ENCODE measurements around the gene CHI3L1. TPM values are rescaled to one million over a fixed set of nuclear protein-coding genes. Genes with fewer than 3 reads are reported as not detected.

Gene CHI3L1
- total RNA-seq, 1 experiment from 2014 or later = not detected

- Histone ChIP-seq H3K9me3 (ENCODE audit: low read depth, low read length, poor library complexity, severe bottlenecking) (no peaks in the 10 kb centered on the region), H3K27me3 (replicated peaks; ENCODE audit: insufficient read depth, low read depth, low read length, poor library complexity) (no peaks in the 10 kb centered on the region), H3K36me3 (ENCODE audit: insufficient read depth, low read length, poor library complexity, severe bottlenecking) (no peaks in the 10 kb centered on the region), H3K4me1 (ENCODE audit: insufficient read depth, low read length, poor library complexity, severe bottlenecking) (peaks cover 6% of the 10 kb centered on the region), H3K4me3 (ENCODE audit: low read depth, low read length, poor library complexity, severe bottlenecking) (no peak overlapping the region), H3K27ac (ENCODE audit: low read depth, low read length, poor library complexity, severe bottlenecking) (no peak overlapping the region)
- no peak for TF ChIP-seq CTCF (conservative IDR thresholded peaks at IDR 0.05; ENCODE audit: low read depth, low read length)
- no peak for TF ChIP-seq EZH2 (IDR thresholded peaks at IDR 0.05; ENCODE audit: borderline replicate concordance, low read depth, low read length, poor library complexity, severe bottlenecking)
- no TSS peak for BruUV-seq (replicated peaks)
- DNase-seq (ENCODE audit: low spot score) = no peak
- ChIA-PET CTCF (no interaction called here), POLR2A (ENCODE audit: low non-redundant PET) (no interaction called here)
- intact Hi-C loops (cut with micrococcal nuclease; ENCODE audit: unreplicated experiment) = no loop called here
These were observed 14.4 kb upstream of the CHI3L1 start for GRCh38 chr1:203200916-203201315.

- DNase-seq (ENCODE audit: low spot score) = no peak
- no peaks in the 10 kb centered on the region for H3K27me3 ChIP-seq (replicated peaks; ENCODE audit: insufficient read depth, low read depth, low read length, poor library complexity)
- H3K9me3 ChIP-seq (ENCODE audit: low read depth, low read length, poor library complexity, severe bottlenecking) = no peaks in the 10 kb centered on the region
- TF ChIP-seq CTCF (conservative IDR thresholded peaks at IDR 0.05; ENCODE audit: low read depth, low read length) (no peak), EZH2 (IDR thresholded peaks at IDR 0.05; ENCODE audit: borderline replicate concordance, low read depth, low read length, poor library complexity, severe bottlenecking) (no peak)
- intact Hi-C loops (cut with micrococcal nuclease; ENCODE audit: unreplicated experiment) = no loop called here
- H3K27ac ChIP-seq (ENCODE audit: low read depth, low read length, poor library complexity, severe bottlenecking) = no peak overlapping the region
- CTCF ChIA-PET = no interaction called here
- H3K4me1 ChIP-seq (ENCODE audit: insufficient read depth, low read length, poor library complexity, severe bottlenecking) = no peaks in the 10 kb centered on the region
- POLR2A ChIA-PET (ENCODE audit: low non-redundant PET) = no interaction called here
- no peaks in the 10 kb centered on the region for H3K36me3 ChIP-seq (ENCODE audit: insufficient read depth, low read length, poor library complexity, severe bottlenecking)
- H3K4me3 ChIP-seq (ENCODE audit: low read depth, low read length, poor library complexity, severe bottlenecking) = no peak overlapping the region
- no TSS peak for BruUV-seq (replicated peaks)
These were observed 13.5 kb upstream of the CHI3L1 start for GRCh38 chr1:203199816-203200571.

- H3K4me1 ChIP-seq (ENCODE audit: insufficient read depth, low read length, poor library complexity, severe bottlenecking) = no peaks in the 10 kb centered on the region
- ChIA-PET POLR2A (ENCODE audit: low non-redundant PET) (no interaction called here), CTCF (no interaction called here)
- no peaks in the 10 kb centered on the region for H3K36me3 ChIP-seq (ENCODE audit: insufficient read depth, low read length, poor library complexity, severe bottlenecking)
- DNase-seq (ENCODE audit: low spot score) = no peak
- intact Hi-C loops (cut with micrococcal nuclease; ENCODE audit: unreplicated experiment) = no loop called here
- no peaks in the 10 kb centered on the region for H3K27me3 ChIP-seq (replicated peaks; ENCODE audit: insufficient read depth, low read depth, low read length, poor library complexity)
- no peaks in the 10 kb centered on the region for H3K9me3 ChIP-seq (ENCODE audit: low read depth, low read length, poor library complexity, severe bottlenecking)
- no peak for TF ChIP-seq CTCF (conservative IDR thresholded peaks at IDR 0.05; ENCODE audit: low read depth, low read length)
- TF ChIP-seq EZH2 (IDR thresholded peaks at IDR 0.05; ENCODE audit: borderline replicate concordance, low read depth, low read length, poor library complexity, severe bottlenecking) = no peak
- no peak overlapping the region for H3K27ac ChIP-seq (ENCODE audit: low read depth, low read length, poor library complexity, severe bottlenecking)
- no peak overlapping the region for H3K4me3 ChIP-seq (ENCODE audit: low read depth, low read length, poor library complexity, severe bottlenecking)
- BruUV-seq (replicated peaks) = no TSS peak
These were observed 12.9 kb upstream of the CHI3L1 start for GRCh38 chr1:203199481-203199815.
